Hepatocyte (in vitro differentiated cells): ENCODE data around the gene HAVCR1.

Experiments
- EZH2 ChIP-seq: fragments of 200-600 bp; sonication (generic); IDR thresholded peaks from 2 replicates; pipeline ENCODE4 v1.6.1; 2016; ENCODE audit warnings: antibody characterized with exemption, mild to moderate bottlenecking, borderline replicate concordance
- EZH2phosphoT487 ChIP-seq: fragments of 200-600 bp; sonication (generic); IDR thresholded peaks from one replicate; pipeline ENCODE4 v1.6.1; 2018; ENCODE audit warnings: antibody characterized with exemption, mild to moderate bottlenecking, low read depth, moderate library complexity; ENCODE audit not compliant: unreplicated experiment, severe bottlenecking
- TF ChIP-seq, protein P1 (sequence below): fragments of 200-600 bp; sonication (generic); IDR thresholded peaks from 2 replicates; pipeline ENCODE4 v1.5.1; 2016; ENCODE audit warnings: antibody characterized with exemption, mild to moderate bottlenecking; ENCODE audit not compliant: poor library complexity

DNA sequence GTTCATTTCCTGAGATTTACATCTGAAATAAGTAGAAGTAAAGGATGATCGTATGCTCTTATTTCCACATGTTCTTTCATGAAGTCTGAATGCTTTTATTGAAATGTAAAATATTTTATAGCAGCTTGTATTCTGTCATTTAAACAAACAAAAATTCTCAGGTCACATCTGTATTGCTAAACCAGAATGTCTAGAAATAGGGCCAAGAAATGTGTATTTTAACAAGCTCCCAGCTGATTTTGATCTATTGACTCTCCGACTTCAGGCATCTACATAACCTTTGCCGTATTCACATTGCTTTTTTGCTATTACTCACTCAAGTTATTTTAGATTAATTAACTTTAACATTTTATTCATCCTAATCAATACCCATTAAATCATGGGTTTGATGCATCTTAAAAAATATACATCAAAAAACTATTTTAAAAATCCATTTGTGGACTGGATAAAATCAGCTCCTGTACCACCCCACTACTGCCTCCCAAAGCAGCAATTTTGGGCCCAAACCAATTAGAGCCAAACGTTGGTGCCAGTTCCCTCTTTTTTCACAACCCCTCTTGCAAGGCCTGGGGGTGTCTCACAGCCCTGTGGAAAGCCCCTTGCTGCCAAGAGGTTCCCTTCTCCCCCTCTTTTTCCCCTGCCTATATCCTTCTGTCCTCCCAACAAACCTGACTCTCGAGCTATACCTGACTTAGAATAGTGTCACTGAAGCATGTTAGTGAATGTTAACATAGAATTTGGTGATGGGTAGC is 34.5 kb downstream of the HAVCR1 start:
- TF ChIP-seq EZH2 (no peak), EZH2phosphoT487 (no peak)
- TF ChIP-seq, protein P1, sequence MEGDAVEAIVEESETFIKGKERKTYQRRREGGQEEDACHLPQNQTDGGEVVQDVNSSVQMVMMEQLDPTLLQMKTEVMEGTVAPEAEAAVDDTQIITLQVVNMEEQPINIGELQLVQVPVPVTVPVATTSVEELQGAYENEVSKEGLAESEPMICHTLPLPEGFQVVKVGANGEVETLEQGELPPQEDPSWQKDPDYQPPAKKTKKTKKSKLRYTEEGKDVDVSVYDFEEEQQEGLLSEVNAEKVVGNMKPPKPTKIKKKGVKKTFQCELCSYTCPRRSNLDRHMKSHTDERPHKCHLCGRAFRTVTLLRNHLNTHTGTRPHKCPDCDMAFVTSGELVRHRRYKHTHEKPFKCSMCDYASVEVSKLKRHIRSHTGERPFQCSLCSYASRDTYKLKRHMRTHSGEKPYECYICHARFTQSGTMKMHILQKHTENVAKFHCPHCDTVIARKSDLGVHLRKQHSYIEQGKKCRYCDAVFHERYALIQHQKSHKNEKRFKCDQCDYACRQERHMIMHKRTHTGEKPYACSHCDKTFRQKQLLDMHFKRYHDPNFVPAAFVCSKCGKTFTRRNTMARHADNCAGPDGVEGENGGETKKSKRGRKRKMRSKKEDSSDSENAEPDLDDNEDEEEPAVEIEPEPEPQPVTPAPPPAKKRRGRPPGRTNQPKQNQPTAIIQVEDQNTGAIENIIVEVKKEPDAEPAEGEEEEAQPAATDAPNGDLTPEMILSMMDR: no peak
